K562 (cell line): Measurements from ENCODE around the gene FOSL2. TPM values are rescaled to one million over a fixed set of nuclear protein-coding genes. Genes with fewer than 3 reads are reported as not detected.

ENCODE experiments used
- BRF1 ChIP-seq: IDR thresholded peaks from 3 replicates; pipeline ENCODE4 v1.6.1; 2011; ENCODE audit warnings: borderline replicate concordance, mild to moderate bottlenecking; ENCODE audit not compliant: insufficient read length; ENCODE audit errors: extremely low read depth
- CREBBP ChIP-seq: IDR thresholded peaks from one replicate; pipeline ENCODE4 v1.6.1; 2012; ENCODE audit warnings: low read depth, mild to moderate bottlenecking, control low read depth, inconsistent platforms, low read length
- CTCF ChIP-seq, 3 experiments: IDR thresholded peaks in 2 of 3; conservative IDR thresholded peaks in 1 of 3; 2 replicates each; pipeline ENCODE4 v1.5.1; 2011 to 2012; ENCODE audit warnings: low read length in 3 of 3, mild to moderate bottlenecking in 3 of 3, control low read depth in 2 of 3, improper control_type of control experiment in 1 of 3, inconsistent platforms in 1 of 3, low read depth in 1 of 3, mixed read lengths in 1 of 3, moderate library complexity in 1 of 3; ENCODE audit not compliant: insufficient read depth in 2 of 3
- E2F3 ChIP-seq: fragments of 250-450 bp; sonication (Bioruptor Pico); IDR thresholded peaks from 2 replicates; pipeline ENCODE4 v1.4.0; 2020; ENCODE audit warnings: mild to moderate bottlenecking
- ELF4 ChIP-seq: fragments of 450-650 bp; formaldehyde crosslinking; IDR thresholded peaks from 2 replicates; pipeline ENCODE4 v1.4.0; 2022; ENCODE audit warnings: missing genetic modification characterization
- FOXM1 ChIP-seq, 2 experiments: fragments of 450-650 bp in 1 of 2; sonication (generic) in 1 of 2; formaldehyde crosslinking in 1 of 2; IDR thresholded peaks; 2 replicates each; pipeline versions ENCODE4 v1.6.1 to v1.9.0; 2017 to 2022; ENCODE audit warnings: low read depth in 2 of 2, mild to moderate bottlenecking in 2 of 2, missing genetic modification reagents in 1 of 2, moderate library complexity in 1 of 2
- HIVEP1 ChIP-seq: fragments of 250-450 bp; sonication (Bioruptor Pico); IDR thresholded peaks from 2 replicates; pipeline ENCODE4 v1.4.0; 2020; ENCODE audit warnings: mild to moderate bottlenecking
- HMG20A ChIP-seq: fragments of 450-650 bp; formaldehyde crosslinking; conservative IDR thresholded peaks from 2 replicates; pipeline ENCODE4 v1.4.0; 2020; ENCODE audit warnings: mild to moderate bottlenecking, mixed read lengths
- IRF9 ChIP-seq: fragments of 450-650 bp; IDR thresholded peaks from 2 replicates; pipeline ENCODE4 v1.6.1; 2016; ENCODE audit warnings: missing biosample characterization, missing genetic modification characterization
- LARP7 ChIP-seq: fragments of 450-650 bp; IDR thresholded peaks from 2 replicates; pipeline ENCODE4 v1.6.1; 2016
- MCM3 ChIP-seq: fragments of 450-650 bp; IDR thresholded peaks from 2 replicates; pipeline ENCODE4 v1.6.1; 2016
- MTA1 ChIP-seq: fragments of 450-650 bp; IDR thresholded peaks from 2 replicates; pipeline ENCODE4 v1.6.1; 2017; ENCODE audit warnings: borderline replicate concordance
- RFX7 ChIP-seq: fragments of 250-450 bp; sonication (Bioruptor Pico); IDR thresholded peaks from 2 replicates; pipeline ENCODE4 v1.5.1; 2021; ENCODE audit warnings: mild to moderate bottlenecking
- SNAPC5 ChIP-seq: fragments of 250-450 bp; sonication (Bioruptor Pico); IDR thresholded peaks from 2 replicates; pipeline ENCODE4 v1.8.0; 2021; ENCODE audit warnings: moderate library complexity, mild to moderate bottlenecking, inconsistent platforms
- TCF15 ChIP-seq: fragments of 250-450 bp; sonication (Bioruptor Pico); IDR thresholded peaks from 2 replicates; pipeline ENCODE4 v1.8.0; 2022; ENCODE audit warnings: moderate library complexity, mild to moderate bottlenecking, inconsistent platforms
- THAP7 ChIP-seq: fragments of 250-450 bp; sonication (Bioruptor Pico); IDR thresholded peaks from 2 replicates; pipeline ENCODE4 v1.5.0; 2021
- TSHZ1 ChIP-seq: fragments of 250-450 bp; sonication (Bioruptor Pico); IDR thresholded peaks from 2 replicates; pipeline ENCODE4 v1.4.0; 2020; ENCODE audit warnings: mild to moderate bottlenecking, moderate library complexity
- ZBTB12 ChIP-seq: fragments of 250-450 bp; sonication (Bioruptor Pico); IDR thresholded peaks from 2 replicates; pipeline ENCODE4 v1.4.0; 2020
- ZNF695 ChIP-seq: fragments of 450-650 bp; formaldehyde crosslinking; IDR thresholded peaks from 2 replicates; pipeline ENCODE4 v1.4.0; 2020; ENCODE audit warnings: mild to moderate bottlenecking, moderate library complexity
- ZNF785 ChIP-seq: fragments of 250-450 bp; sonication (Bioruptor Pico); IDR thresholded peaks from 2 replicates; pipeline ENCODE4 v1.4.0; 2020; ENCODE audit warnings: mild to moderate bottlenecking
- polyA plus RNA-seq, 8 experiments: library from polyadenylated mRNA; depleted of rRNA in 4 of 8; stranded (reverse) in 5 of 8; unstranded in 3 of 8; fragments of >200 nt; fragmentation: Nextera tagmentation in 2 of 8; fragmentation: Illumina TruSeq in 1 of 8; extraction: Ambion mirVana in 2 of 8; extraction: Trizol in 1 of 8; gene quantifications; 2 replicates each; pipeline versions ENCODE4 v1.2.1 to v1.2.3, GENCODE V29; 2011 to 2014; ENCODE audit warnings: inconsistent platforms in 1 of 8, missing spikeins in 1 of 8
- total RNA-seq, 7 experiments: library from RNA; depleted of rRNA in 6 of 7; stranded (reverse); fragments of >200 nt in 6 of 7; fragmentation: Illumina TruSeq in 2 of 7; extraction: Trizol in 2 of 7; gene quantifications; 2 replicates each; pipeline versions ENCODE4 v1.2.1 to v1.2.3, GENCODE V29; 2011 to 2021; ENCODE audit warnings: low replicate concordance in 1 of 7

Gene FOSL2
- total and polyA plus RNA-seq, 9 of the 15 experiments (the other 6 are each of a cell fraction or from before 2014, with no cell fraction given): 0.04 to 2.9 (median 0.80) TPM

GRCh38 chr2:28355521-28356094 lies 37.0 kb upstream of the FOSL2 start (continued):
- TF ChIP-seq TSHZ1 (CRISPR knock-in tag): no peak
- 0 out of 2 replicates have a peak, but pooled peaks have one; percentile 7 for TF ChIP-seq E2F3
- TF ChIP-seq CREBBP: no peak
- no peak for TF ChIP-seq THAP7 (CRISPR knock-in tag)
- TF ChIP-seq IRF9 (tag): no peak
- TF ChIP-seq ZBTB12 (CRISPR knock-in tag): peak; percentile 57; the same call in 1 of the 2 replicates
- no peak for TF ChIP-seq SNAPC5 (CRISPR knock-in tag)
- no peak for TF ChIP-seq MCM3
- TF ChIP-seq MTA1: peak; percentile 31; the same call in 1 of the 2 replicates
- no peak for TF ChIP-seq ELF4 (CRISPR knock-in tag)
- no peak for TF ChIP-seq TCF15 (CRISPR knock-in tag)
- no peak for TF ChIP-seq HIVEP1 (CRISPR knock-in tag)
- TF ChIP-seq BRF1: no peak
- peak; percentile 70; the same call in 1 of the 2 replicates for TF ChIP-seq FOXM1 (IDR thresholded peaks at IDR 0.05; ENCODE audit: low read depth)
- TF ChIP-seq FOXM1 (CRISPR knock-in tag; IDR thresholded peaks at IDR 0.05; ENCODE audit: low read depth): no peak
- TF ChIP-seq RFX7: no peak
- TF ChIP-seq HMG20A (CRISPR knock-in tag): no peak
- no peak for TF ChIP-seq LARP7
- TF ChIP-seq ZNF785 (CRISPR knock-in tag): no peak
- no peak for TF ChIP-seq CTCF (IDR thresholded peaks at IDR 0.05 in 2 of 3, conservative IDR thresholded peaks at IDR 0.05 in 1 of 3; ENCODE audit: insufficient read depth in 2 of 3, low read depth in 1 of 3, low read length in 3 of 3)
- TF ChIP-seq ZNF695 (CRISPR knock-in tag): no peak
